ENCODE results near the gene AKR1B15.
A peak's percentile ranks its signal among the peaks of the same experiment; 100 is the strongest.

AKR1B15 gene

GRCh38 chr7:134512271-134512670, 36.6 kb upstream of the AKR1B15 start:
- Histone ChIP-seq H3K23ac (ENCODE audit: low read depth, low read length, poor library complexity) (no peak overlapping the region), H2BK5ac (ENCODE audit: low read length) (no peak overlapping the region), H3K14ac (ENCODE audit: low read length) (no peak overlapping the region), H3K4me3 (ENCODE audit: low read length in 2 of 2) (no peak overlapping the region), H3K4ac (ENCODE audit: low read length) (no peak overlapping the region), H3K27me3 (ENCODE audit: control insufficient read depth in 3 of 3, insufficient read depth in 3 of 3, low read depth in 1 of 3, low read length in 3 of 3) (peaks cover 0 to 25% (median 0%) of the 10 kb centered on the region in 3 experiments), H3K4me1 (ENCODE audit: control insufficient read depth in 2 of 2, insufficient read depth in 1 of 2, low read depth in 1 of 2, low read length in 2 of 2) (no peaks in the 10 kb centered on the region), H3K4me2 (ENCODE audit: insufficient read depth, low read length, poor library complexity, severe bottlenecking) (no peak overlapping the region), H3K36me3 (replicated peaks in 1 of 2; ENCODE audit: control insufficient read depth in 2 of 2, insufficient read depth in 2 of 2, low read length in 2 of 2) (no peaks in the 10 kb centered on the region), H3K9ac (ENCODE audit: low read depth, low read length, poor library complexity) (no peak overlapping the region), H2BK12ac (ENCODE audit: low read length) (no peak overlapping the region), H3K18ac (ENCODE audit: low read length) (no peak overlapping the region), H2AFZ (ENCODE audit: low read length) (no peak overlapping the region), H2BK15ac (ENCODE audit: low read length) (no peak overlapping the region), H3K9me3 (replicated peaks in 1 of 2; ENCODE audit: control insufficient read depth in 2 of 2, insufficient read depth in 1 of 2, low read depth in 1 of 2, low read length in 2 of 2) (no peaks in the 10 kb centered on the region), H3K27ac (replicated peaks; ENCODE audit: low read length) (no peak overlapping the region), H4K8ac (ENCODE audit: low read depth, low read length) (no peak overlapping the region), H2BK120ac (ENCODE audit: low read depth, low read length) (no peak overlapping the region), H2AK5ac (ENCODE audit: low read depth, low read length) (no peak overlapping the region), H3K79me1 (ENCODE audit: low read depth, low read length) (no peaks in the 10 kb centered on the region), H4K91ac (ENCODE audit: low read depth, low read length, poor library complexity) (no peak overlapping the region)
- DNase-seq (ENCODE audit: low spot score) = no peak
- WGBS, 2 donors (ENCODE audit: extremely low coverage in 2 of 2, insufficient read length in 2 of 2, insufficient replicate concordance in 1 of 2) = no CpG with 5 or more reads among the region's 1 CpG

GRCh38 chr7:134513169-134513752, 35.6 kb upstream of the AKR1B15 start:
- Histone ChIP-seq H3K36me3 (replicated peaks in 1 of 2; ENCODE audit: control insufficient read depth in 2 of 2, insufficient read depth in 2 of 2, low read length in 2 of 2) (no peaks in the 10 kb centered on the region), H3K4me3 (ENCODE audit: low read length in 2 of 2) (no peak overlapping the region), H3K4me2 (ENCODE audit: insufficient read depth, low read length, poor library complexity, severe bottlenecking) (no peak overlapping the region), H3K4me1 (ENCODE audit: control insufficient read depth in 2 of 2, insufficient read depth in 1 of 2, low read depth in 1 of 2, low read length in 2 of 2) (no peaks in the 10 kb centered on the region), H2BK5ac (ENCODE audit: low read length) (no peak overlapping the region), H2AK5ac (ENCODE audit: low read depth, low read length) (no peak overlapping the region), H3K4ac (ENCODE audit: low read length) (no peak overlapping the region), H2BK120ac (ENCODE audit: low read depth, low read length) (no peak overlapping the region), H4K91ac (ENCODE audit: low read depth, low read length, poor library complexity) (no peak overlapping the region), H3K27ac (replicated peaks; ENCODE audit: low read length) (no peak overlapping the region), H3K14ac (ENCODE audit: low read length) (no peak overlapping the region), H4K8ac (ENCODE audit: low read depth, low read length) (no peak overlapping the region), H3K9ac (ENCODE audit: low read depth, low read length, poor library complexity) (no peak overlapping the region), H2AFZ (ENCODE audit: low read length) (no peak overlapping the region), H3K18ac (ENCODE audit: low read length) (no peak overlapping the region), H3K9me3 (replicated peaks in 1 of 2; ENCODE audit: control insufficient read depth in 2 of 2, insufficient read depth in 1 of 2, low read depth in 1 of 2, low read length in 2 of 2) (no peaks in the 10 kb centered on the region), H3K27me3 (ENCODE audit: control insufficient read depth in 3 of 3, insufficient read depth in 3 of 3, low read depth in 1 of 3, low read length in 3 of 3) (peaks cover 0 to 22% (median 0%) of the 10 kb centered on the region in 3 experiments), H2BK15ac (ENCODE audit: low read length) (no peak overlapping the region), H3K23ac (ENCODE audit: low read depth, low read length, poor library complexity) (no peak overlapping the region), H2BK12ac (ENCODE audit: low read length) (no peak overlapping the region), H3K79me1 (ENCODE audit: low read depth, low read length) (no peaks in the 10 kb centered on the region)
- peak; percentile 11 for DNase-seq (ENCODE audit: low spot score)
- no CpG with 5 or more reads among the region's 9 CpGs for WGBS, 2 donors (ENCODE audit: extremely low coverage in 2 of 2, insufficient read length in 2 of 2, insufficient replicate concordance in 1 of 2)

- WGBS, 2 donors (ENCODE audit: extremely low coverage in 2 of 2, insufficient read length in 2 of 2, insufficient replicate concordance in 1 of 2) = no CpG with 5 or more reads among the region's 1 CpG
- no peak overlapping the region for H3K4me3 ChIP-seq (ENCODE audit: low read length in 2 of 2)
Measured at GRCh38 chr7:134514106-134514505, 34.8 kb upstream of the AKR1B15 start.

GRCh38 chr7:134514663-134515062, 34.2 kb upstream of the AKR1B15 start:
- Histone ChIP-seq H2AFZ (ENCODE audit: low read length) (no peak overlapping the region), H2BK12ac (ENCODE audit: low read length) (no peak overlapping the region), H2BK5ac (ENCODE audit: low read length) (no peak overlapping the region), H4K8ac (ENCODE audit: low read depth, low read length) (no peak overlapping the region), H2AK5ac (ENCODE audit: low read depth, low read length) (no peak overlapping the region), H3K18ac (ENCODE audit: low read length) (no peak overlapping the region), H3K36me3 (replicated peaks in 1 of 2; ENCODE audit: control insufficient read depth in 2 of 2, insufficient read depth in 2 of 2, low read length in 2 of 2) (no peaks in the 10 kb centered on the region), H3K9ac (ENCODE audit: low read depth, low read length, poor library complexity) (no peak overlapping the region), H4K91ac (ENCODE audit: low read depth, low read length, poor library complexity) (no peak overlapping the region), H3K4me1 (ENCODE audit: control insufficient read depth in 2 of 2, insufficient read depth in 1 of 2, low read depth in 1 of 2, low read length in 2 of 2) (no peaks in the 10 kb centered on the region), H3K79me1 (ENCODE audit: low read depth, low read length) (no peaks in the 10 kb centered on the region), H3K14ac (ENCODE audit: low read length) (no peak overlapping the region), H3K4me2 (ENCODE audit: insufficient read depth, low read length, poor library complexity, severe bottlenecking) (no peak overlapping the region), H3K23ac (ENCODE audit: low read depth, low read length, poor library complexity) (no peak overlapping the region), H2BK15ac (ENCODE audit: low read length) (no peak overlapping the region), H3K4me3 (ENCODE audit: low read length in 2 of 2) (no peak overlapping the region), H3K9me3 (replicated peaks in 1 of 2; ENCODE audit: control insufficient read depth in 2 of 2, insufficient read depth in 1 of 2, low read depth in 1 of 2, low read length in 2 of 2) (no peaks in the 10 kb centered on the region), H3K27ac (replicated peaks; ENCODE audit: low read length) (no peak overlapping the region), H2BK120ac (ENCODE audit: low read depth, low read length) (no peak overlapping the region), H3K4ac (ENCODE audit: low read length) (no peak overlapping the region), H3K27me3 (ENCODE audit: control insufficient read depth in 3 of 3, insufficient read depth in 3 of 3, low read depth in 1 of 3, low read length in 3 of 3) (peaks cover 0 to 17% (median 0%) of the 10 kb centered on the region in 3 experiments)
- no CpG with 5 or more reads among the region's 4 CpGs for WGBS, 2 donors (ENCODE audit: extremely low coverage in 2 of 2, insufficient read length in 2 of 2, insufficient replicate concordance in 1 of 2)
- DNase-seq (ENCODE audit: low spot score) = peak; percentile 70

More at GRCh38 chr7:134514106-134514505, 34.8 kb upstream of the AKR1B15 start:
- Histone ChIP-seq H3K4me2 (ENCODE audit: insufficient read depth, low read length, poor library complexity, severe bottlenecking) (no peak overlapping the region), H3K23ac (ENCODE audit: low read depth, low read length, poor library complexity) (no peak overlapping the region), H3K9ac (ENCODE audit: low read depth, low read length, poor library complexity) (no peak overlapping the region), H3K27ac (replicated peaks; ENCODE audit: low read length) (no peak overlapping the region), H2BK120ac (ENCODE audit: low read depth, low read length) (no peak overlapping the region), H2BK5ac (ENCODE audit: low read length) (no peak overlapping the region), H2AK5ac (ENCODE audit: low read depth, low read length) (no peak overlapping the region), H3K4me1 (ENCODE audit: control insufficient read depth in 2 of 2, insufficient read depth in 1 of 2, low read depth in 1 of 2, low read length in 2 of 2) (no peaks in the 10 kb centered on the region), H2AFZ (ENCODE audit: low read length) (no peak overlapping the region), H3K27me3 (ENCODE audit: control insufficient read depth in 3 of 3, insufficient read depth in 3 of 3, low read depth in 1 of 3, low read length in 3 of 3) (peaks cover 0 to 17% (median 0%) of the 10 kb centered on the region in 3 experiments), H2BK15ac (ENCODE audit: low read length) (no peak overlapping the region), H3K4ac (ENCODE audit: low read length) (no peak overlapping the region), H3K18ac (ENCODE audit: low read length) (no peak overlapping the region), H3K79me1 (ENCODE audit: low read depth, low read length) (no peaks in the 10 kb centered on the region), H4K91ac (ENCODE audit: low read depth, low read length, poor library complexity) (no peak overlapping the region), H4K8ac (ENCODE audit: low read depth, low read length) (no peak overlapping the region), H3K9me3 (replicated peaks in 1 of 2; ENCODE audit: control insufficient read depth in 2 of 2, insufficient read depth in 1 of 2, low read depth in 1 of 2, low read length in 2 of 2) (no peaks in the 10 kb centered on the region), H3K36me3 (replicated peaks in 1 of 2; ENCODE audit: control insufficient read depth in 2 of 2, insufficient read depth in 2 of 2, low read length in 2 of 2) (no peaks in the 10 kb centered on the region), H3K14ac (ENCODE audit: low read length) (no peak overlapping the region), H2BK12ac (ENCODE audit: low read length) (no peak overlapping the region)
- DNase-seq (ENCODE audit: low spot score) = no peak

All from neuronal stem cell (in vitro differentiated cells).